ENCODE measurements around the gene C3orf20. TPM values are rescaled to one million over a fixed set of nuclear protein-coding genes. Genes with fewer than 3 reads are reported as not detected.
"Not testable (repeated sequence)": the region's sequence is repeated elsewhere in the genome, so short reads cannot be mapped to it uniquely, and the experiment has no call there.

Gene C3orf20
- total RNA-seq, 1 donor, result not detected

DNA sequence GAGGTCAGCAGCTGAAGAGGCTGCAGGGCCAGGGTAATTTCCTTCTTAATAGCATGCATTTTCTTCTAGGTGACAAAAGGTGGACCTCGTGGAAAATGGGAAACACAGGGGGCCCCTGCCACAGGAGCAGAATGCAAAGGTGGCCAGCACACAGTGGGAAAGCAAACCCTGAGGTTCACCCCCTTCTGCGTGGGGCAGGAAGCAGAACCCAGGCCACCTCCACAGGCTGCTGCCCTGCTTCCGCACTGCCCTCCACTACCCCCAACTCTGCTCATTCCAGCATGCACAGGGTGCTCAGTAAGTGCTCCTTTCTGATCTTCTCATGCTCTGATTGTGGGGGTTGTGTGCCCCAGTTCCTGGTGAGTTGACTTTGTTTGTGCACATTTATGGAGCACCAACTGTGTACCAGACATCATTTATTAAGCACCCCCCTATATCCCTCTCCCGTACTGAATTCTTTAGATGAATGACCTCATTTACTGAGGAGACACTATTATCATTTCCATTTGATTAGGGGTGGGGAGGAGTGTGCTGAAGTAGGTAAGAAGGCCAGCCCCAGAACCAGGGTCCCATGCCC, 131.1 kb downstream of the C3orf20 start:
- TF ChIP-seq, protein P1, sequence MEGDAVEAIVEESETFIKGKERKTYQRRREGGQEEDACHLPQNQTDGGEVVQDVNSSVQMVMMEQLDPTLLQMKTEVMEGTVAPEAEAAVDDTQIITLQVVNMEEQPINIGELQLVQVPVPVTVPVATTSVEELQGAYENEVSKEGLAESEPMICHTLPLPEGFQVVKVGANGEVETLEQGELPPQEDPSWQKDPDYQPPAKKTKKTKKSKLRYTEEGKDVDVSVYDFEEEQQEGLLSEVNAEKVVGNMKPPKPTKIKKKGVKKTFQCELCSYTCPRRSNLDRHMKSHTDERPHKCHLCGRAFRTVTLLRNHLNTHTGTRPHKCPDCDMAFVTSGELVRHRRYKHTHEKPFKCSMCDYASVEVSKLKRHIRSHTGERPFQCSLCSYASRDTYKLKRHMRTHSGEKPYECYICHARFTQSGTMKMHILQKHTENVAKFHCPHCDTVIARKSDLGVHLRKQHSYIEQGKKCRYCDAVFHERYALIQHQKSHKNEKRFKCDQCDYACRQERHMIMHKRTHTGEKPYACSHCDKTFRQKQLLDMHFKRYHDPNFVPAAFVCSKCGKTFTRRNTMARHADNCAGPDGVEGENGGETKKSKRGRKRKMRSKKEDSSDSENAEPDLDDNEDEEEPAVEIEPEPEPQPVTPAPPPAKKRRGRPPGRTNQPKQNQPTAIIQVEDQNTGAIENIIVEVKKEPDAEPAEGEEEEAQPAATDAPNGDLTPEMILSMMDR (IDR thresholded peaks at IDR 0.05; ENCODE audit: insufficient read depth, low read depth, low read length), result no peak
- H3K4me3 ChIP-seq (ENCODE audit: low read depth, low read length), result no peak overlapping the region
- DNase-seq (ENCODE audit: low read depth), result no peak

DNA sequence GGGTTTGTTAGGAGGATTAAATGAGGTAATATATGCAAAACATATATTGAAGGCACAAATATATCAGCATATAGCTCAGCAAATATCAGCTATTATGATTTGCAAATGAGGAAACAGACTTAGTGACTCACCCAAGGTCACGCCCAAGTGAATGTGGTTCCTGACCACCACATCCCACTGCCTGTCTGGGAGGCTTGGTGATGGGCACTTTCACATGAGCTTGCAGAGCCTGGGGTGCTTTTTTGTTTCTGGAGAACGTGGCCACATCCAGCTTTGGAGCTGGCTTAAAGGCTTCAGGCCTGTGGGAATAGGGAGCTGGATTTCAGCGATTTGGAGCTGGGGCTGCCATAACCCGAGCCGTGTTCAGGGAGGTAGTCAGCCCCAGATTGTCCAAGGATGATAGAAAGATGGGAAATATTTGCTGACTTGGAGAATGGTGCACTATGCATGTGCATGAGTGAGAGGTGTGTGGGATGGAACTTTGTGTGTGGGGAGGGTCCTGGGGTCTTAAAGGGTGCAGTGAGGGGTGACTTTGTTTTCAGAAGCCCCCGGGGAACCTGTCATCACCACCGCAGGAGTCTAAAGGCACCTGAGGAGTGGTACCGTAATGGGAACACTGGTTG, 131.8 kb downstream of the C3orf20 start:
- DNase-seq (ENCODE audit: low read depth), result no peak
- no peak overlapping the region for H3K4me3 ChIP-seq (ENCODE audit: low read depth, low read length)
- TF ChIP-seq, protein P1 (IDR thresholded peaks at IDR 0.05; ENCODE audit: insufficient read depth, low read depth, low read length), result no peak

GRCh38 chr3:14808025-14808424, 133.1 kb downstream of the C3orf20 start:
- H3K4me3 ChIP-seq (ENCODE audit: low read depth, low read length), result no peak overlapping the region
- TF ChIP-seq, protein P1 (IDR thresholded peaks at IDR 0.05; ENCODE audit: insufficient read depth, low read depth, low read length), result no peak

GRCh38 chr3:14808502-14809266, 133.7 kb downstream of the C3orf20 start:
- H3K4me3 ChIP-seq (ENCODE audit: low read depth, low read length), result no peak overlapping the region
- no peak for DNase-seq (ENCODE audit: low read depth)
- TF ChIP-seq, protein P1 (IDR thresholded peaks at IDR 0.05; ENCODE audit: insufficient read depth, low read depth, low read length), result no peak

More at GRCh38 chr3:14808025-14808424, 133.1 kb downstream of the C3orf20 start:
- DNase-seq (ENCODE audit: low read depth), result no peak

DNA sequence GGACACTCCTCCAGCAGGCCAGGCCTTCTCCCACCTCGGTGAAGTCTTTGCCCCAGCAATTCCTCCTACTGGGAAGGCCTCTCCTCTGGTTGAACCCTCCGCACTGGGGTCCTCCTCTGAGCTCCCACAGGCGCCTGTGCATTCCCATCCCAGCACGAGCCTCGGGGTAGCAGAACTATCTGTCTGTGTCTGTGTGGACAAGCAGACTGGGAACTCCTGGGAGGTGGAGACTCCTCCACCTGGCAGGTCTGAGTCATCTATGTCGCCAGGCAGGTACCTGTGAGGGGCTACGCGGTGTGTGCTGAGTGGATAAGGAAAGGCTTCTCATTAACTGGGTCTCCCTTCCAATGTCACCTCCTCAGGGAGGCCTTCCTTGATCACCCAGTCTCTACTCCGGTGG, 134.7 kb downstream of the C3orf20 start:
- H3K4me3 ChIP-seq (ENCODE audit: low read depth, low read length); DNase-seq (ENCODE audit: low read depth): not testable (repeated sequence)

- TF ChIP-seq, protein P1 (IDR thresholded peaks at IDR 0.05; ENCODE audit: insufficient read depth, low read depth, low read length), result no peak
Observed at GRCh38 chr3:14810070-14810791, 135.3 kb downstream of the C3orf20 start.

More at GRCh38 chr3:14810070-14810791, 135.3 kb downstream of the C3orf20 start:
- peak overlapping the region; percentile 18 for H3K4me3 ChIP-seq (ENCODE audit: low read depth, low read length)
- no peak for DNase-seq (ENCODE audit: low read depth)

All from fibroblast of villous mesenchyme (primary cell).